OCI-LY7 (cell line): ENCODE measurements around the gene TLR3. TPM values are rescaled to one million over a fixed set of nuclear protein-coding genes. Genes with fewer than 3 reads are reported as not detected.

Source experiments
- BruUV-seq: library from RNA; stranded (reverse); fragments of 400-500 nt; replicated peaks from 2 replicates; lab custom pipeline; 2021; lab: Mats Ljungman, UMichigan
- CTCF ChIA-PET: fragments of 300-600 bp; sonication (Branson Sonifier 250); formaldehyde crosslinking; loops from one replicate; lab custom pipeline; 2022; ENCODE audit warnings: antibody characterized with exemption; ENCODE audit not compliant: unreplicated experiment; lab: Charles Lee
- POLR2A ChIA-PET: fragments of 300-600 bp; sonication (Branson Sonifier 250); formaldehyde crosslinking; loops from one replicate; lab custom pipeline; 2022; ENCODE audit warnings: antibody characterized with exemption; lab: Charles Lee
- DNase-seq: peaks from one replicate; pipeline ENCODE4 v3.0.0-alpha.2; 2015; ENCODE audit warnings: low spot score
- H2AFZ ChIP-seq: fragments of 200-600 bp; sonication (generic), shearing (Covaris generic); 2 replicates; pipeline ENCODE4 v1.6.1; 2014; ENCODE audit warnings: mild to moderate bottlenecking, antibody characterized with exemption, low read length, moderate library complexity
- H3K27ac ChIP-seq: fragments of 200-600 bp; sonication (generic); 2 replicates; pipeline ENCODE4 v1.5.1; 2014; ENCODE audit warnings: mixed run types, low read depth, mild to moderate bottlenecking, moderate library complexity, low read length, inconsistent platforms; ENCODE audit not compliant: poor library complexity, severe bottlenecking
- H3K36me3 ChIP-seq: fragments of 200-600 bp; sonication (generic); 2 replicates; pipeline ENCODE4 v1.6.1; 2014; ENCODE audit warnings: mild to moderate bottlenecking, antibody characterized with exemption, low read length, moderate library complexity, mixed read lengths; ENCODE audit not compliant: insufficient read depth
- H3K4me1 ChIP-seq: fragments of 200-600 bp; sonication (generic); 2 replicates; pipeline ENCODE4 v1.5.1; 2014; ENCODE audit warnings: mild to moderate bottlenecking, low read length; ENCODE audit not compliant: insufficient read depth, poor library complexity, severe bottlenecking
- H3K4me2 ChIP-seq: fragments of 200-600 bp; sonication (generic); 2 replicates; pipeline ENCODE4 v1.6.1; 2014; ENCODE audit warnings: mild to moderate bottlenecking, low read length
- H3K4me3 ChIP-seq: fragments of 200-600 bp; sonication (generic); 2 replicates; pipeline ENCODE4 v1.5.1; 2014; ENCODE audit warnings: mild to moderate bottlenecking, low read depth, low read length; ENCODE audit not compliant: poor library complexity, severe bottlenecking
- H3K79me2 ChIP-seq: fragments of 200-600 bp; sonication (generic); 2 replicates; pipeline ENCODE4 v1.6.1; 2016; ENCODE audit warnings: low read depth, mild to moderate bottlenecking, low read length, moderate library complexity, mixed read lengths; ENCODE audit not compliant: insufficient read depth
- H3K9me2 ChIP-seq: fragments of 200-600 bp; sonication (generic); 2 replicates; pipeline ENCODE4 v1.6.1; 2016; ENCODE audit warnings: mild to moderate bottlenecking, low read length, mixed read lengths; ENCODE audit not compliant: insufficient read depth
- H3K9me3 ChIP-seq: fragments of 200-600 bp; sonication (generic); 2 replicates; pipeline ENCODE4 v1.6.1; 2014; ENCODE audit warnings: mild to moderate bottlenecking, mixed run types, low read length, mixed read lengths
- H4K20me1 ChIP-seq: fragments of 200-600 bp; sonication (generic); 2 replicates; pipeline ENCODE4 v1.6.1; 2014; ENCODE audit warnings: mild to moderate bottlenecking, antibody characterized with exemption, low read length, moderate library complexity, mixed read lengths; ENCODE audit not compliant: insufficient read depth
- EZH2phosphoT487 ChIP-seq: fragments of 200-600 bp; sonication (generic); IDR thresholded peaks from 2 replicates; pipeline ENCODE4 v1.6.1; 2018; ENCODE audit warnings: low read depth, borderline replicate concordance, mild to moderate bottlenecking, mixed run types, antibody characterized with exemption, low read length, moderate library complexity, mixed read lengths
- intact Hi-C: fragments of 100-400 bp; cut with micrococcal nuclease; formaldehyde crosslinking; loops from one replicate; pipeline ENCODE4 v1.10.0; 2022; ENCODE audit not compliant: unreplicated experiment
- total RNA-seq, 2 experiments: library from RNA; depleted of rRNA in 1 of 2; stranded (reverse); fragments of >200 nt in 1 of 2; shearing (Covaris generic) in 1 of 2; gene quantifications; 2 replicates each; pipeline ENCODE4 v1.2.3, GENCODE V29; 2014 to 2022
- TF ChIP-seq, protein P1 (sequence below): fragments of 200-600 bp; sonication (generic); conservative IDR thresholded peaks from 2 replicates; pipeline ENCODE4 v1.5.1; 2014; ENCODE audit warnings: mild to moderate bottlenecking, antibody characterized with exemption, low read length, moderate library complexity, mixed read lengths

TLR3 gene
- total RNA-seq, 2 experiments from 2014 or later: 0.38 to 0.53 TPM

- Histone ChIP-seq H3K36me3 (no peaks in the 10 kb centered on the region), H3K4me3 (no peak overlapping the region), H3K27ac (no peak overlapping the region), H3K4me1 (no peaks in the 10 kb centered on the region), H3K9me2 (no peaks in the 10 kb centered on the region), H2AFZ (no peak overlapping the region), H3K9me3 (no peaks in the 10 kb centered on the region), H4K20me1 (no peaks in the 10 kb centered on the region), H3K4me2 (no peak overlapping the region), H3K79me2 (no peaks in the 10 kb centered on the region)
- no TSS peak for BruUV-seq
- intact Hi-C loops: no loop called here
- no peak for DNase-seq
- ChIA-PET CTCF (no interaction called here), POLR2A (no interaction called here)
- no peak for TF ChIP-seq EZH2phosphoT487
- TF ChIP-seq, protein P1, sequence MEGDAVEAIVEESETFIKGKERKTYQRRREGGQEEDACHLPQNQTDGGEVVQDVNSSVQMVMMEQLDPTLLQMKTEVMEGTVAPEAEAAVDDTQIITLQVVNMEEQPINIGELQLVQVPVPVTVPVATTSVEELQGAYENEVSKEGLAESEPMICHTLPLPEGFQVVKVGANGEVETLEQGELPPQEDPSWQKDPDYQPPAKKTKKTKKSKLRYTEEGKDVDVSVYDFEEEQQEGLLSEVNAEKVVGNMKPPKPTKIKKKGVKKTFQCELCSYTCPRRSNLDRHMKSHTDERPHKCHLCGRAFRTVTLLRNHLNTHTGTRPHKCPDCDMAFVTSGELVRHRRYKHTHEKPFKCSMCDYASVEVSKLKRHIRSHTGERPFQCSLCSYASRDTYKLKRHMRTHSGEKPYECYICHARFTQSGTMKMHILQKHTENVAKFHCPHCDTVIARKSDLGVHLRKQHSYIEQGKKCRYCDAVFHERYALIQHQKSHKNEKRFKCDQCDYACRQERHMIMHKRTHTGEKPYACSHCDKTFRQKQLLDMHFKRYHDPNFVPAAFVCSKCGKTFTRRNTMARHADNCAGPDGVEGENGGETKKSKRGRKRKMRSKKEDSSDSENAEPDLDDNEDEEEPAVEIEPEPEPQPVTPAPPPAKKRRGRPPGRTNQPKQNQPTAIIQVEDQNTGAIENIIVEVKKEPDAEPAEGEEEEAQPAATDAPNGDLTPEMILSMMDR: no peak
Observed at GRCh38 chr4:186116697-186117096, 47.7 kb downstream of the TLR3 start.

- no peak overlapping the region for H3K4me2 ChIP-seq
- H3K27ac ChIP-seq: no peak overlapping the region
- POLR2A ChIA-PET: interaction anchor here (0.6 to 0.7 kb wide), 2 partner anchors 114 to 1346 kb away, joined by 3 read pairs; no protein-coding TSS in a partner anchor
- no peak for TF ChIP-seq EZH2phosphoT487
- TF ChIP-seq, protein P1: no peak
- BruUV-seq: no TSS peak
- intact Hi-C loops: no loop called here
- CTCF ChIA-PET: no interaction called here
- no peaks in the 10 kb centered on the region for H3K36me3 ChIP-seq
- no peaks in the 10 kb centered on the region for H3K9me3 ChIP-seq
- H3K79me2 ChIP-seq: no peaks in the 10 kb centered on the region
- H4K20me1 ChIP-seq: no peaks in the 10 kb centered on the region
- H3K4me1 ChIP-seq: no peaks in the 10 kb centered on the region
- no peak overlapping the region for H2AFZ ChIP-seq
- no peak overlapping the region for H3K4me3 ChIP-seq
- H3K9me2 ChIP-seq: no peaks in the 10 kb centered on the region
- no peak for DNase-seq
Observed at GRCh38 chr4:186118582-186118981, 49.6 kb downstream of the TLR3 start.

DNA sequence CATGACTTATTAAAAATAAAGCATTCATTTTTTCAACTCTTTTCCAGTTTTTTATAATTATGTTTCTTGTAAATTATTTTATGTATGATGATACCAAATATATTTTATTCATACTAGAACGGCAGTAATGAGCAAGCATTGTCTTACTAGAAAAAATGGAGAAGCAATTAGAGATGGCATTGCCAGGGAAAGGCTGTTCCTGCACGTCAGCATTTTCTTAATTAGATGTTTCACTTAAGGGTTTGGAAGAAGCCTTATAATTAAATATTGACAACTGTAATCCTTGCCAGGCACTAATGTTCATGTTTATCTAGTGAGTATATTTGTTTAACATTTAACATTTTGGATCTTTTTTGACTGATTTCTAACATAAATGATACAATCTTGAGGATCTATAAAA is 52.1 kb downstream of the TLR3 start:
- ChIA-PET CTCF (no interaction called here), POLR2A (no interaction called here)
- Histone ChIP-seq H3K4me3 (no peak overlapping the region), H3K9me3 (no peaks in the 10 kb centered on the region), H3K9me2 (no peaks in the 10 kb centered on the region), H4K20me1 (no peaks in the 10 kb centered on the region), H3K4me2 (no peak overlapping the region), H3K27ac (no peak overlapping the region), H3K36me3 (no peaks in the 10 kb centered on the region), H3K79me2 (no peaks in the 10 kb centered on the region), H3K4me1 (no peaks in the 10 kb centered on the region), H2AFZ (no peak overlapping the region)
- DNase-seq: no peak
- TF ChIP-seq EZH2phosphoT487: no peak
- TF ChIP-seq, protein P1: no peak
- intact Hi-C loops: no loop called here
- no TSS peak for BruUV-seq
